Ammon's horn (tissue), 1 donor: ENCODE measurements around the gene KNDC1.
"Not testable (repeated sequence)": the region's sequence is repeated elsewhere in the genome, so short reads cannot be mapped to it uniquely, and the experiment has no call there.

Experiments
- DNase-seq: peaks from one replicate; pipeline ENCODE4 v3.0.0-alpha.2; 2016; ENCODE audit warnings: low spot score

Gene KNDC1

DNA sequence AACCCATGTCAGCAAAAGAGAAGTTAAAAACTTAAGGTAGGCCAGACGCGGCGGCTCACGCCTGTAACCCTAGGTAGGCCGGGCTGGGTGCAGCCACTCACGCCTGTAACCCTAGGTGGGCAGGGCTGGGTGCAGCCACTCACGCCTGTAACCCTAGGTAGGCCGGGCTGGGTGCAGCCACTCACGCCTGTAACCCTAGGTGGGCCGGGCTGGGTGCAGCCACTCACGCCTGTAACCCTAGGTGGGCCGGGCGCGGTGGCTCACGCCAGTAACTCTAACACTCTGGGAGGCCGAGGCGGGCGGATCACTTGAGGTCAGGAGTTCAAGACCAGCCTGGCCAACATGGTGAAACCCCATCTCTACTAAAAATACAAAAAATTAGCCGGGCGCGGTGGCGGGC, 61.7 kb downstream of the KNDC1 start:
- not testable (repeated sequence) for DNase-seq

DNA sequence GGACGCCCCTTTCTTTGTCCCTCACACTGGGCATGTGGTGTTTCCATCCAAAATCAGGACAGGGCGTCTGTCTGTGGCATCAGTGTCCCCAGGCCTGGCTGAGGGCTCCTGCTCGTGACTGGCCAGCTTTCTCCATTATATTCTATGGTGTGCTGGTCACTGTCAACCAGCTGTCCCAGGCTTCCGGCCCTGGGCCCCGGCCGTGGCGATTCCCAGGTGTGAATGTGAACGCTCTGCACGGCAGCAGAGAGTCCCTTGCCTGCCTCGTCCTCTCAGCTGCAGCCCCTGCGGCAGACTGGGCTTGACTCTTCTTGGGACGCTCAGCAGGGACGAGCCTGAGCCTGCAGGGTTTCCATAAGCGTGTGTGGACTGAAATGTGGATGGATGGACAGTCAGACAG, 64.1 kb downstream of the KNDC1 start:
- DNase-seq = no peak

DNA sequence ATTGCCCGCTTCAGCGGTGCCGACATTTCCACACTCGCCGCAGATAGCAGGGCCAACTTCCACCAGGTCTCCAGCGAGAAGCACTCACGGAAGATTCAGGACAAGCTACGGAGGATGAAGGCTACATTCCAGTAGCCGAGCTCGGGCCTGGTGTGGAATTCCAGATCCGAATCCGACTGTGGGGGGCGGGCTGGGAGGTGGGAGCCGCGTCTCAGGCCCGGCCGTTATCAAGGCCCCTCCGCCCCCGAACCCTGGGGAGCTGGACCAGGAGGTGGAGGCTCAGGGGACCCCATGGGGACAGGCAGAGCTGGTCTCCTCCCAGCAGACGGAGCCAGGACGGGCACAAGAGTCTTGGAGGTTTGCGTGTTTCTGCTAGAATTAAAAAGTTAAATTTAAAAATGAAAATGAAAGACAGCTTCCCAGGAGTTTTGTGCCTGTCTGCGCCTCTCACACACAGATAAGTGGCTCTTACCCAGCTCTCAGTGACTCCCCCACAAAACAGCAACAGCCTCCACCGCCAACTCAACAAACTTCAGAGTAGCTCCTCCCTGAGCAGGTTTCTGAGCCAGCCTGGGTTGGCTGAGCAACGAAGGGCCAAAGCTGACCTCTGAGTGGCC, 64.8 kb downstream of the KNDC1 start:
- DNase-seq = peak; percentile 61

DNA sequence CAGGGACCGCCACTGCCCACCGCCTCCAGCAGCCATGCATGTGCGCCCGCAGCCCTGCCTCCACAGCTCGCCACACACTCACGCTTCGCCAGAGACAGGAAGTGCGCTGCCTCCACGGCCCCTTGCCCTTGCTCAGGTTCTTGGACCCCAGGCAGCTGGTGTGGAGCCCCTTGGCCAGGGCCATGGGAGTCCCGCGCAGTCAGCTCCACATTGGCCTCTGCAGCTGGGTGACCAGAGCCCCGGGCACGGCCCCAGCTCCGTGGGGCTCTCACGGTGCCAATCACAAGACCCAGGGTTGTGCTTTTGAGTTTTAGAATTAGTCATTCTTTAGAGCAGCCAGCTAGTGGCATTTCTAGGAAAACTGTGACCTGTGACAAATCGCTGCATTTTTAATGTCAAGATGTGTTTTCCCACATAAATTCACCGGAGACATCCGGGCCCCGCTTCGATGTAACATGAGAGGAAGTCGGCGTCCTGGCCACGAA, 65.7 kb downstream of the KNDC1 start:
- no peak for DNase-seq

DNA sequence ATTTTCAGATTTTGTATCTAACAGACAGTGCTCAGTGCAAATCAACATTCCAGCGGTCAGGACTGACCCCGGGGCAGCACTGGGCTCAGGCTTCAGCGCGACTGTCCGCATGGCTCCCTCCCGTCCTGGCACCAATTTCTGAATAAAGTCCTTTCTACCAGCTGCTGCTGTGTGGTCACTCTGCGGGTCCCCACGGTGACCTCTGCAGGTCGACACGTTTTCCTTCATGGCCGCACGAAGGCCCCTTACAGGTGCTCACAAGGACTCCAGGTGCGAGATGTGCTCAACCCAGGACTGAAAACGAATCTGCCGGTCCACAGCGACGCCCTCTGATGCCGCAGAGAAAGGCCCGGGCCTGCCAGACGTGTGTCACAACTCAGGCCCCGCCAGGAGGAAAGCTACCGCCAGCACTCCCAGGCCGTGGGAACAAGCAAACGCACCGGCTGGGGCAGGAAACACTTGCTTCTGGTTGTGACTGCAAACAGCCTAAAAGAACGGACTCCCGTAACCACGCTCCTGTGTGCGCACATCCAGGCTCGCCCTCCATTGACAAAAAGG, 66.3 kb downstream of the KNDC1 start:
- no peak for DNase-seq

DNA sequence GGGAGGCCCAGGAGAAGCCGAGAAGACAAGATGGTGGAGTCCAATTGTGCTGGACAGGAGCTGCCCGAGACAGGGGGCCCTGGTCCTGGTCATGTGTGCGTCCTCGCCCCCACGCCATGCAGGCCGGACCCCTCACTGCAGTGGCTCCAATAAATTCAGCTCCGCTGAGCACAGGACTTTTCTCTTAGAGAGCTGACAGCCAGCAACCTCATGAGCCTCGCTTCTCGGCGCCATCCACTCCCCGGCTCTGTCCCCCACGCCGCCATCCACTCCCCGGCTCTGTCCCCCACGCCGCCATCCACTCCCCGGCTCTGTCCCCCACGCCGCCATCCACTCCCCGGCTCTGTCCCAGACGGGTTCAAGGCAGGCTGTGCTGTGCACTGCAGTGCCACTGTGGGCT, 67.2 kb downstream of the KNDC1 start:
- DNase-seq = no peak

DNA sequence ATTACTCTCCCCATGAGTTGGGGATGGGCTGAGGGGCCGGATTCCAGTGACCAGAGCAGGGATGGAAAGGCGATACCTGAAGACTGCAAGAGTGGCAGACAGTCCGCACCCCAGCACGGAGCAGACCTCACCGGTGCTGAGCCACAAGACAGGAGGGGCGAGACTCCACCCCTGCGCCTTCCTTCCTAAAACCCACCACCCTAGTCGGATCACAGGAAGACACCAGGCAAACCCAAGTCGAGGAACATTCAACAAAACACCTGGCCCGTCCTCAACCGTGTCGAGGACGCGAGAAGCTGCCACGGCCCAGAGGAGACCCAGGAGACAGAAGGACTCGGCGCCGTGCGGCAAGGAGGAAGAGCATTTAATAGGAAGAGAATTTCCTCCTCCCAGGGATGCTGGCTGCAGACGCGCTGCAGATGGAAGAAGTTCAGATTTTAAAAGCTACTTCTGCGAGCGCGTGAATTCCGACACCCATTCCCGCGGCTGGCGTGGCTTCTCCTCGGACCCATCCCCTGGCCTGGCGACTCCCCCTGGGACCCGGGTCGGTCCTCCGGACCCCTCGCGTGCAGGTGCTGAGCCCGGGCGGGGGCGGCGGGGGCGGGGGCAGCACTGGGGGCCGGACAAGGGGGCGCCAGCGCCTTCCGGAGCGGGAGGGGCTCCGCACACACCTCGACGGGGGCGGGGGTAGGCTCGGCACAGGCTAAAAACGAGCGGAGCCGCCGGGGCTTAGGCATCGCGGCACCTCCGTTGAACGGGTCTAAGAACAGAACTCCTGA, 69.4 kb downstream of the KNDC1 start:
- DNase-seq = no peak

DNA sequence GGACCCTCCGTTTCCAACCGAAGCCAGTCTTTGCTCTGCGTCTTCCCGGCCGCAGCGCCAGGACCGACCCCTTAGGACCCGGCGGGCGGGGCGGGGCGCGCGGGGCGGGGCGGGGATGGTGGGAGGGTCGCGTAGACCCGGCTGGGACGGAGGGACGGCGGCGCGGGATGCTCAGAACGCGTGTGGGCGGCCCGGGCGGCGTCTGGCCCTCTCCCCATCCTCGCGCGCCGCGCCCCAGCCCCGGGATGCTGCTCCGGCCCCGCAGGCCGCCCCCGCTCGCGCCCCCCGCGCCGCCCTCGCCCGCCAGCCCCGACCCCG, 70.0 kb downstream of the KNDC1 start, which contains the start of gene UTF1:
TSS of gene UTF1 (plus strand) at position 174 of the 318 bp plus-strand sequence. CDS start at position 246, 72 bp downstream.
- DNase-seq = no peak

DNA sequence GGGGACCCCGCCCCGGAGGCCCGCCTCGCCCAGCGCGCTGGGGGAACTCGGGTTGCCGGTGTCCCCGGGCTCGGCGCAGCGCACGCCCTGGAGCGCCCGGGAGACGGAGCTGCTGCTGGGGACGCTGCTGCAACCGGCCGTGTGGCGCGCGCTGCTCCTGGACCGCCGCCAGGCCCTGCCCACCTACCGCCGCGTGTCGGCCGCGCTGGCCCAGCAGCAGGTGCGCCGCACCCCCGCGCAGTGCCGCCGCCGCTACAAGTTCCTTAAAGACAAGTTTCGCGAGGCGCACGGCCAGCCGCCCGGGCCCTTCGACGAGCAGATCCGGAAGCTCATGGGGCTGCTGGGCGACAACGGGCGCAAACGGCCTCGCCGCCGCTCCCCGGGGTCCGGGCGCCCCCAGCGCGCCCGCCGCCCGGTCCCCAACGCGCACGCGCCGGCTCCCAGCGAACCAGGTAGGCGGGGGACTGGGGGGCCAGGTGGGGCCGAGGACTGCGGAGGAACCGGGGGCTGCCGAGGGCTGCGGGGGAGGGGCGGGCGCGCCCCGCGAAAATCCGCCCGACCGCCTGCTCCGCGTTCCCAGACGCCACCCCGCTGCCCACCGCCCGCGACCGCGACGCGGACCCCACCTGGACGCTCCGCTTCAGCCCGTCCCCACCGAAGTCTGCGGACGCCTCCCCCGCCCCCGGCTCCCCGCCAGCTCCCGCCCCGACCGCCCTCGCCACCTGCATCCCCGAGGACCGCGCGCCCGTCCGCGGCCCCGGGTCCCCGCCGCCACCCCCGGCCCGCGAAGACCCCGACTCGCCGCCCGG, 70.6 kb downstream of the KNDC1 start:
- peak; percentile 33 for DNase-seq

DNA sequence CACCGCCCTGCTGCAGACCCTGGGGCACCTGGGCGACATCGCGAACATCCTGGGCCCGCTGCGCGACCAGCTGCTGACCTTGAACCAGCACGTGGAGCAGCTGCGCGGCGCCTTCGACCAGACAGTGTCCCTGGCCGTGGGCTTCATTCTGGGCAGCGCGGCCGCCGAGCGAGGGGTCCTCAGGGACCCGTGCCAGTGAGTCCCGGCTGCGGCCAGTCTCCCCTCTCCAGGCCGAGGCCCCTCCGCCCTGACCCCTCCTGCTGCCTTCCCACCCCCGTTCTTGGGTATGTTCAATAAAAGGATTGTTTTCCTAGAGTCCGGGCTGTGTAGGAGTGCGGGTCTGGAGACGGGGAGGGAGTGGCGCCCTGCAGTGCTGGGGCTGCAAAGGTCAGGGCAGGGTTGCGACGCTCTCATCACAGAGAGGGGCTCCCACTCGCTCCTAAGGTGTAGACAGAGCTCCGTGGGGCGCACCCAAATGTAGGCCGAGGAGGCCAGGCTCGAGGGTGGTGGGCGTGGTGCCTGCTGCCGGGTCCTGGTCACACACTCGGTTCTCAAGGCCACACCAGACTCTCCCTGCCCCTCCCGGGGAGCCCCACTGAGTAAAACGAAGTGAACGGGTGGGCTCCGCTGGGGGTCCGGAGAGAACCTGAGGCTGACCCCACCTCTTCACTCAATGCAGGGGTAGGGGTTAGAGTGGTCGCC, 71.4 kb downstream of the KNDC1 start:
- DNase-seq = no peak

DNA sequence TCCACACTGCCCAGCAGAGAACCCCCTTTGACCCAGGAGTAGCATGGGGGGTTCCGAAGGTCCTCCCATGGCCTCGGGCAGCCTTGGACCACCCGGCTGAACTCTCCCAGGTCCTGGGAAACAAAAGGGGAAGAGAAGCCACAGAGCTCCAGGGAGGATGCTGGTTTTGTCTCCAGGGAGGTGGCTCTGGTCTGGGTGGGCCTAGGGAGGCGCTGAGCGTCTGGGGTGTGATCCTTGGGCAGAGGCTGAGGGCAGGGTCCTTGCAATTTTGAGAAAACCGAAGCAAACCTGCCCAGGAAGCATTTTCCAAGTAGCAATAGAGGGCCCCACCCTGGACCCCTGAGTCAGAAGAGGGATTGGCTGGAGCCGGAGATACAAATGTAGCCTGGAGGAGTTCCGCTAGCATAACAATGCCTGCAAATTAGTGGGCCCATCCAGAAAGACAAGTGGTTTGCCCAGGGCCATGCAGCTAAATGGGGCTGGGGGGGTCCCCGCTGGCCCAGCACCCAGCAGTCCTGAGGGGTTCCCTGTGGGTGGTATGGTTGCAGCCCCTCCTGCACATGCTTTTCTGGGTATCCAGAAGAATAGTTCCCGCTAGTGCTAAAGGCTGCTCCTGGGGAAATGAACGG, 72.0 kb downstream of the KNDC1 start:
- DNase-seq = no peak

DNA sequence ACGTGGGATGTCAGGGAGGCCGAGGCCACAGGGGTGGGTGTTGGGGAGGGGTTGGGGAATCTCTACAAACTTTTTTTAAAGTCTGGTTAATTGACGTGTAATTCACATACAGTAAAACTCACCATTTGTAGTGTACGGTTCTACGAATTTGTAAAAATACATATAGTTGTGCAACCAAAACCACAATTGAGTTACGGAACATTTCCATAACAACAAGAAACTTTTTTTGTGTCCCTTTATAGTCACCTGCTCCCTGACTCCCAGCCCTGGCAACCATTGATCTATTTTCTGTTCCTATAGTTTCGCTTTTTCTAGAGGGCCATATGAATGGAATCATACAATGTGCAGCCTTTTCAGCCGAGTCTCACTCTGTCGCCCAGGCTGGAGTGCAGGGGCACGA, 74.8 kb downstream of the KNDC1 start:
- not testable (repeated sequence) for DNase-seq

DNA sequence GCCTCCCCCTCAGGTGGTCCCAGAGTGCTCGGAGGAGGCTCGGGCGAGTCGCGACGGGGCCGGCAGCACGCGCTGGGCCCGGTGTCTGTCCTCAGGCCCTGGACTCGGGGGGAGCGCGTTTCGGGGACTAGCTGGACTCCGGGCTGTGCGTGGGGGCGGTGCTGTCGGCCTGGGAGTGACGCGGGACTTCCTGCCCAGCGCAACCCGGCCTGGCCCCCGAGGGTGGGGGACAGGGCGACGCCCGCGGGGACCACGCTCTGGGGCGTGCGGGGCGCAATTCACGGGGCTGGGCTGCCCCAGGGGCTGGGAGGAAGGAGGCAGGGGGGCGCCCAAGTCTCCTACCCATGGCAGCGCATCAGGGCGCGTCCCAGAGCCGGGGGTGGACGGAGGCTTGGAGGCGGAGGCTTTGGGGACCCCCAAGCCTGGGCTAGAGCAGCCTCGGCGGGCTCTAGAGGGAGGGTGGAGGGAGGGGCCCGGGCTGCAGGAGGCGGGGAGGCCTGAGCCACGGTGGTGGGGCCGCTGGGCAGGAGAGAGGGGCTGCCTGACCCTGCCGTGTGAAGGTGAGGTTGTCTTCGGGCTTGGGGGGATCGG, 75.3 kb downstream of the KNDC1 start:
- DNase-seq = no peak

DNA sequence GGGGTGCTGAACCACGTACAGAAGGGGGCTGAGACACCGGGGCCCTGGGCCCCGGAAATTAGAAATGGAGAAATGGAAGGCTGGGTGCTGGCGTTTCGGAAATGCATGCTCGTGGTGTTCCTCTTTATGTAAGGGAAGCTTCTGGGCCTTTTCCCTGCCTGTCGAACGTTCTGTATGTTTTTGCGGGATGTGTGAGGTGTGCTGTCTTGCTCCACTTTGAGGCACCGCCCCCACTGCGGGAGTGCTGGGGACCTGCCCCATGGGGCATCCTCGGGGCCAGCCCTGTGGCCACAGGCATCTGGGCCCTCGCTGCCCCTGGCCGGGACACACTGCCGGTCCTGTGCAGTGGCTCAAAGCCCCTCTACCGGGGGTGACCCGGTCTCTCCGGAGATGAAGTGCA, 75.9 kb downstream of the KNDC1 start:
- no peak for DNase-seq

DNA sequence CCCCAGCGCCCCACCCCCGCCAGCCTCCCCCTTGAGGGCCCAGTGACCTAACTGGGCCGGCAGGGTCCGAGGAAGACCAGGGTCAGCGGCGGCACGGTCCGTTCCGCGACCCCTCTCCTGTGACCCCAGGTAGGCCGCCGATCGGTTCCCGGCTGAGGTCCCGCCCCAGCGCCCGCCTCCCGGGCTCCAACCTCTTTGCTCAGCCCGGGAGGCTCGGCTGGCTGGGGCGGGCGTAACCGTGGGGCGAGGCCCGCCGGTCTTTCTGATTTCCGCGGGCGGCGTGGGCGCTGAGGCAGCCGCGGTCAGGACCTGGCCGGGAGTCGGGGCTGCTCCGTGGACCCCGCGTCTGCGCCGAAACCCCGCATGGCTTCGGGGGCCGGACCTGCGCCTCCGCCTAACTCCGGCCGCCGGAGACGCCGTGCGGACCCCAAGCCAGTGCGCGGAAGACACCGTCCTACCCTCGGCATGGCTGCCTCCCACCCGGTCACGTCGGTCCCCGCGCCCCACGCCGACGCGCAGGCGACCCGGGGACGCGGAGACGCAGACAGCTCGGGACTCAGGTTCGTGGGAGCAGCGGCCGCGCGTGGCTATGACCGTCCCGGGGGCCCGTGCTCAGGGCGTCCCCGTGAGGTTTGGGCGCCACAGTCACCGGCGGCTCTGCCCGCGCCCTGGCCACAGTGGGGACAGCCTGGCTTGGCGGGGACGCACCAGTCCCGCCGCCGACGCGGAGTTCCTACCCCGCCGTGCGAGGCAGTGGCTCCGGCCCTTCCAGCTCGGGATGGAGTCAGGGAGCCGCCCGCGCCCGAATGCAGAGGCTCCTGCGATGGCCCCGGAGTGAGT, 76.6 kb downstream of the KNDC1 start:
- no peak for DNase-seq

DNA sequence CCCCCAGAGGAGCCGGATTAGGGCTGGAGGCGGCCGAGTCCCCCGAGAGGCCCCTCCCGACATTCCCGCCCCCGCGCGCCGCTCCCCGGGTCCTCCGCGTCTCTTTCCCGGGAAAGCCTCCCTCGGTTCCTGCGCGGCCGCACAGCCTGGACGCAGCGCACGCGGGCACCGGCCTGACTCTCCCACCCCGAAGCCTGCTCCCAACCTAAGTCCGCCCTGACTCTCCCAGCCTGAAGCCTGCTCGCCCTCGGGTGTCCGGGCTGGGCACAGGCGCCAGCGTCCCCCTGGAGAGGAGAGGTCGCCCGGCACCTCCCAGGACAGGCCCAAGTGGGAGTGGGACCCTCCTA, 77.2 kb downstream of the KNDC1 start:
- no peak for DNase-seq

DNA sequence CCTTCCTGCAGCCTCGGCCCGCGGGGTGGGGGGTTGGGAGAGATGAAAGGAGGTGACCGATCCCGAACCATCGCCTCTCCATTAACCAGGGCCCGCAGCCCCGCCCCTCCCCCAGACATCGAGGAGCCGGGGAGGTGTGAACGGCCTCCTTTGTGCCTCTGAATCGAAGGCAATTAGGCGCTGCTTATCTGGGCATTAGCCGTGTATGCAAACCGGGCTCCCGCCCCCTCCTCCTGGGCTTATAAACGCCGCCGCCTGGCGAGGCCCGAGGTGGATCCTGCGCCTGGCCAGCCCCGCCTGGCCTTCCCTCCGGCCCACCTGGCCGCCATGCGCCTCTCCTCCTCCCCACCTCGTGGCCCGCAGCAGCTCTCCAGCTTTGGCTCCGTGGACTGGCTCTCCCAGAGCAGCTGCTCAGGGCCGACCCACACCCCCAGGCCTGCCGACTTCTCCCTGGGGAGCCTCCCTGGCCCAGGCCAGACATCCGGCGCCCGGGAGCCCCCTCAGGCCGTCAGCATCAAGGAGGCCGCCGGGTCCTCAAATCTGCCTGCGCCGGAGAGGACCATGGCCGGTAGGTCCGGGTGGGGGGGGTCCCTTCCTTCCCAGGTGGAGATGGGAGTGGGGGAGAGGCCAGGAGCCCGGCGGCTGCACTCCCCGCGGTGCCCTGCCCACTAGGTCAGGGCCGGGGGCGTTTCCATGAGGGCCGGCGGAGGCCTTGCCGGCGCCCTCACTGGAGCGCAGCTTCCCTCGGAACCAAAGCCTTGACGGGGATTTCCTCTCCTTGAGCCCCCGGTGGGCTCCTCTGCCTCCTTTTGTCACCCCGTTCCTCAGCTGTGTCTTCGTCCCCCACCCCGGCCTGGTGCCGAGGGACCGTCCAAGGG, 77.8 kb downstream of the KNDC1 start, which contains the start of gene VENTX:
TSS of gene VENTX (plus strand) at position 268 of the 878 bp plus-strand sequence. CDS start at position 328, 60 bp downstream.
- no peak for DNase-seq

DNA sequence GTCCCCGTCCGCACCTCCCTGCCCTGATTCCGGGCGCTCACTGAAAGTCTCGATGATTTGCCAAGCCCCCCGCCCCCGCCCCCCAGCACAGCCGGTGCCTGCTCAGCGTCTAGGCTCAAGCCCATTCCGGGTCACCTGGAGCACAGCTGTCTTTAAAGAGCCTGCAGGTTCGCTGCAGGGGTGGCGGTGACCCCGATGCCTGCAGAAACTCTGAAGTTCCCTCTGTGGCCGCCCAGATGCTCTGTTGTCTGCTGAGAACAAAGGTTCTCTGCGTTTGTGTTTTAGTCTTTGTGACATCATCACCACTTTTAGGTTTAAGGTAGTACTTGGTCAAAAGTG, 78.4 kb downstream of the KNDC1 start:
- no peak for DNase-seq

DNA sequence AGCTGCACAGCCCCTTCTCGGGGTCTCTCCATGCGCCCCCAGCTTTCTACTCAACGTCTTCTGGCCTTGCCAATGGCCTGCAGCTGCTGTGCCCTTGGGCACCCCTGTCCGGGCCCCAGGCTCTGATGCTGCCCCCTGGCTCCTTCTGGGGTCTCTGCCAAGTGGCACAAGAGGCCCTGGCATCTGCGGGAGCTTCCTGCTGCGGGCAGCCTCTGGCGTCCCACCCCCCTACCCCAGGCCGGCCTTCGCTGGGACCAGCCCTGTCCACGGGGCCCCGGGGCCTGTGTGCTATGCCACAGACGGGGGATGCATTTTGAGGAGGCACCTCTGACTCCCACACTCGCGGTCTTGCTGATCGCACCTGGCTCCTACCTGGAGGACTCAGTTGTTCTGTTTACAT, 80.0 kb downstream of the KNDC1 start:
- DNase-seq = no peak
